CD4-positive, alpha-beta T cell (primary cell): ENCODE data around the gene BIRC5. TPM values are rescaled to one million over a fixed set of nuclear protein-coding genes. Genes with fewer than 3 reads are reported as not detected.
"Not testable (repeated sequence)": the region's sequence is repeated elsewhere in the genome, so short reads cannot be mapped to it uniquely, and the experiment has no call there.

Experiments used
- ATAC-seq: fragments of 200-7000 bp; cut with Tn5 transposase; one replicate; pipeline ENCODE4 v1.10.0; 2022; ENCODE audit warnings: mild to moderate bottlenecking; ENCODE audit not compliant: poor library complexity
- CTCF ChIA-PET: fragments of 350-600 bp; sonication (Branson Sonifier 250); formaldehyde crosslinking; loops from one replicate; lab custom pipeline; 2021; ENCODE audit warnings: antibody characterized with exemption, inconsistent platforms; lab: Charles Lee
- POLR2A ChIA-PET: fragments of 350-600 bp; sonication (Branson Sonifier 250); formaldehyde crosslinking; loops from one replicate; lab custom pipeline; 2021; ENCODE audit warnings: antibody characterized with exemption, inconsistent platforms; lab: Charles Lee
- DNase-seq, 14 experiments: peaks; one replicate each; pipeline ENCODE4 v3.0.0-alpha.2; 2013 to 2020; ENCODE audit warnings: mixed read lengths in 2 of 14
- H3K27ac ChIP-seq, 2 donors: one replicate each; pipeline versions ENCODE4 v1.5.1 to v1.7.0; 2013; ENCODE audit warnings: low read length in 2 of 2, low read depth in 1 of 2, mild to moderate bottlenecking in 1 of 2
- H3K27me3 ChIP-seq, 2 experiments: 1 replicate in 1 of 2; 2 replicates in 1 of 2; pipeline versions ENCODE4 v1.6.1 to v1.7.0; 2013; ENCODE audit warnings: low read length in 2 of 2, control low read depth in 1 of 2, mild to moderate bottlenecking in 1 of 2, moderate library complexity in 1 of 2; ENCODE audit not compliant: insufficient read depth in 2 of 2, control insufficient read depth in 1 of 2
- H3K36me3 ChIP-seq: one replicate; pipeline ENCODE4 v1.6.1; 2013; ENCODE audit warnings: low read length, control low read depth; ENCODE audit not compliant: insufficient read depth
- H3K4me1 ChIP-seq: one replicate; pipeline ENCODE4 v1.6.1; 2013; ENCODE audit warnings: low read length, control low read depth; ENCODE audit not compliant: insufficient read depth
- H3K4me3 ChIP-seq: one replicate; pipeline ENCODE4 v1.5.1; 2013; ENCODE audit warnings: mild to moderate bottlenecking, low read length, moderate library complexity
- H3K9me3 ChIP-seq, 2 experiments: 1 replicate in 1 of 2; 2 replicates in 1 of 2; pipeline versions ENCODE4 v1.6.1 to v1.7.0; 2013; ENCODE audit warnings: low read length in 2 of 2, mild to moderate bottlenecking in 2 of 2, control low read depth in 1 of 2, moderate library complexity in 1 of 2; ENCODE audit not compliant: control insufficient read depth in 1 of 2, insufficient read depth in 1 of 2
- H3K27ac Mint-ChIP-seq: one replicate; pipeline ENCODE4 v1.8.0; 2020; ENCODE audit warnings: mixed read lengths
- H3K27me3 Mint-ChIP-seq: one replicate; pipeline ENCODE4 v1.8.0; 2021; ENCODE audit warnings: mixed read lengths
- H3K36me3 Mint-ChIP-seq: one replicate; pipeline ENCODE4 v1.8.0; 2021; ENCODE audit warnings: low read depth, mixed read lengths
- H3K4me1 Mint-ChIP-seq: one replicate; pipeline ENCODE4 v1.8.0; 2021; ENCODE audit warnings: low read depth, mixed read lengths
- H3K4me3 Mint-ChIP-seq: one replicate; pipeline ENCODE4 v1.8.0; 2020; ENCODE audit warnings: mild to moderate bottlenecking, mixed read lengths
- H3K9me3 Mint-ChIP-seq: one replicate; pipeline ENCODE4 v1.8.0; 2020; ENCODE audit warnings: mixed read lengths
- CTCF ChIP-seq: fragments of 200-600 bp; IDR thresholded peaks from one replicate; pipeline ENCODE4 v1.8.0; 2022; ENCODE audit warnings: antibody characterized with exemption, mild to moderate bottlenecking
- intact Hi-C, 2 experiments: fragments of 100-400 bp; cut with DNase I in 1 of 2; cut with micrococcal nuclease in 1 of 2; formaldehyde crosslinking; loops; one replicate each; pipeline versions ENCODE4 v1.15.1 to v1.9.0; 2023 to 2025; cut with DNase I, micrococcal nuclease
- total RNA-seq, 174 experiments: library from RNA in 2 of 174; stranded (reverse) in 2 of 174; gene quantifications; one replicate each; pipeline ENCODE4 v1.2.3 and lab custom pipeline; 2021 to 2026

Gene BIRC5
- total RNA-seq, 2 experiments from 2014 or later = 0.39 to 0.41 TPM

GRCh38 chr17:78170692-78171590 lies 43.1 kb upstream of the BIRC5 start:
- no peaks in the 10 kb centered on the region for H3K27me3 Mint-ChIP-seq
- DNase-seq = peak in 1 of 14 experiments; percentile 36
- POLR2A ChIA-PET = interaction anchor here (0.7 to 1.3 kb wide), 3 partner anchors 28 to 46 kb away, joined by 3 to 5 read pairs (median 4); no protein-coding TSS in a partner anchor
- H3K4me3 Mint-ChIP-seq = peak overlapping the region; percentile 79
- no peak for ATAC-seq
- peak overlapping the region; percentile 71 for H3K27ac Mint-ChIP-seq
- peaks cover 54% of the 10 kb centered on the region for H3K4me1 Mint-ChIP-seq
- no peaks in the 10 kb centered on the region for H3K9me3 Mint-ChIP-seq
- peaks cover 21% of the 10 kb centered on the region for H3K36me3 Mint-ChIP-seq
- Histone ChIP-seq H3K4me3 (no peak overlapping the region), H3K27ac (no peak overlapping the region), H3K4me1 (peaks cover 77% of the 10 kb centered on the region), H3K27me3 (no peaks in the 10 kb centered on the region), H3K36me3 (peaks cover 22% of the 10 kb centered on the region), H3K9me3 (no peaks in the 10 kb centered on the region)
- TF ChIP-seq CTCF = no peak
- intact Hi-C loops = loop anchor here in 1 of 2 experiments (5.0 kb wide), 1 partner anchor 214 kb away; the partner anchor contains the start of gene TNRC6C
- CTCF ChIA-PET = interaction anchor here (2.0 kb wide), 1 partner anchor 80 kb away, joined by 5 read pairs; no protein-coding TSS in a partner anchor

- Histone ChIP-seq H3K36me3 (peaks cover 22% of the 10 kb centered on the region), H3K27ac (peak overlapping the region in 1 of 2 donors; percentile 27), H3K4me1 (peaks cover 85% of the 10 kb centered on the region)
- peak overlapping the region; percentile 77 for H3K4me3 Mint-ChIP-seq
- not testable (repeated sequence) for H3K9me3 ChIP-seq, H3K9me3 Mint-ChIP-seq, H3K27me3 Mint-ChIP-seq, H3K4me3 ChIP-seq, DNase-seq, ATAC-seq, H3K27me3 ChIP-seq
- H3K4me1 Mint-ChIP-seq = peaks cover 62% of the 10 kb centered on the region
- H3K27ac Mint-ChIP-seq = peak overlapping the region; percentile 88
- peaks cover 21% of the 10 kb centered on the region for H3K36me3 Mint-ChIP-seq
- POLR2A ChIA-PET = interaction anchor here (0.7 to 3.6 kb wide), 5 partner anchors 13 to 47 kb away, joined by 3 to 10 read pairs (median 4); no protein-coding TSS in a partner anchor
- CTCF ChIA-PET = interaction anchor here (2.0 kb wide), 1 partner anchor 79 kb away, joined by 5 read pairs; no protein-coding TSS in a partner anchor
- intact Hi-C loops = loop anchor here in 1 of 2 experiments (5.0 kb wide), 1 partner anchor 214 kb away; the partner anchor contains the start of gene TNRC6C
These were observed 42.3 kb upstream of the BIRC5 start for GRCh38 chr17:78171591-78172248.

GRCh38 chr17:78172249-78173051 lies 41.6 kb upstream of the BIRC5 start:
- H3K9me3 Mint-ChIP-seq = no peaks in the 10 kb centered on the region
- POLR2A ChIA-PET = interaction anchor here (1.0 to 3.6 kb wide), 4 partner anchors 13 to 47 kb away, joined by 3 to 10 read pairs (median 4); no protein-coding TSS in a partner anchor
- Histone ChIP-seq H3K27me3 (no peaks in the 10 kb centered on the region), H3K27ac (peak overlapping the region; percentile 27 to 60), H3K9me3 (no peaks in the 10 kb centered on the region), H3K4me3 (no peak overlapping the region), H3K4me1 (peaks cover 87% of the 10 kb centered on the region), H3K36me3 (peaks cover 22% of the 10 kb centered on the region)
- H3K27me3 Mint-ChIP-seq = no peaks in the 10 kb centered on the region
- H3K27ac Mint-ChIP-seq = peak overlapping the region; percentile 88
- H3K4me1 Mint-ChIP-seq = peaks cover 63% of the 10 kb centered on the region
- H3K36me3 Mint-ChIP-seq = peaks cover 21% of the 10 kb centered on the region
- H3K4me3 Mint-ChIP-seq = peak overlapping the region; percentile 77
- ATAC-seq = no peak
- intact Hi-C loops = loop anchor here in 1 of 2 experiments (5.0 kb wide), 1 partner anchor 215 kb away; the partner anchor contains the start of gene TNRC6C
- peak in 2 of 14 experiments; percentile 36 to 43 for DNase-seq
- CTCF ChIA-PET = interaction anchor here (1.5 kb wide), 1 partner anchor 31 kb away, joined by 3 read pairs; no protein-coding TSS in a partner anchor
- TF ChIP-seq CTCF = no peak
